OCI-LY1 (cell line): ENCODE measurements around the gene DENND1B.

Source experiments
- H2AFZ ChIP-seq: fragments of 200-600 bp; sonication (generic), shearing (Covaris generic); 2 replicates; pipeline ENCODE4 v1.6.0; 2014; ENCODE audit warnings: antibody characterized with exemption, mild to moderate bottlenecking, low read length
- H3F3A ChIP-seq: fragments of 200-600 bp; sonication (generic), shearing (Covaris generic); 2 replicates; pipeline ENCODE4 v1.6.0; 2014; ENCODE audit warnings: mild to moderate bottlenecking, antibody characterized with exemption, low read length, moderate library complexity; ENCODE audit not compliant: insufficient read depth
- H3K27ac ChIP-seq: fragments of 200-600 bp; sonication (generic); 2 replicates; pipeline ENCODE4 v1.5.1; 2014; ENCODE audit warnings: low read length, mixed run types, mild to moderate bottlenecking, low read depth; ENCODE audit not compliant: poor library complexity, severe bottlenecking
- H3K27me3 ChIP-seq: fragments of 200-600 bp; sonication (generic); 2 replicates; pipeline ENCODE4 v1.6.0; 2014; ENCODE audit warnings: antibody characterized with exemption, mild to moderate bottlenecking, low read length, moderate library complexity; ENCODE audit not compliant: insufficient read depth
- H3K36me3 ChIP-seq: fragments of 200-600 bp; sonication (generic); 2 replicates; pipeline ENCODE4 v1.6.1; 2014; ENCODE audit warnings: mild to moderate bottlenecking, antibody characterized with exemption, low read length, moderate library complexity, mixed read lengths; ENCODE audit not compliant: insufficient read depth
- H3K4me1 ChIP-seq: fragments of 200-600 bp; sonication (generic); 2 replicates; pipeline ENCODE4 v1.5.1; 2014; ENCODE audit warnings: mild to moderate bottlenecking, low read length, moderate library complexity; ENCODE audit not compliant: insufficient read depth, severe bottlenecking
- H3K4me2 ChIP-seq: fragments of 200-600 bp; sonication (generic), shearing (Covaris generic); 2 replicates; pipeline ENCODE4 v1.6.1; 2014; ENCODE audit warnings: low read length
- H3K4me3 ChIP-seq: fragments of 200-600 bp; sonication (generic); 2 replicates; pipeline ENCODE4 v1.5.1; 2014; ENCODE audit warnings: low read length, low read depth, mild to moderate bottlenecking, mixed read lengths; ENCODE audit not compliant: poor library complexity, severe bottlenecking
- H3K79me2 ChIP-seq: fragments of 200-600 bp; shearing (Covaris generic); 2 replicates; pipeline ENCODE4 v1.6.1; 2016; ENCODE audit warnings: mixed run types, low read length, mixed read lengths; ENCODE audit not compliant: insufficient read depth
- H3K9ac ChIP-seq: fragments of 200-600 bp; sonication (generic), shearing (Covaris generic); 2 replicates; pipeline ENCODE4 v1.6.1; 2014; ENCODE audit warnings: mild to moderate bottlenecking, low read length, mixed read lengths
- H3K9me2 ChIP-seq: fragments of 200-600 bp; sonication (generic), shearing (Covaris generic); 2 replicates; pipeline ENCODE4 v1.6.1; 2014; ENCODE audit warnings: low read depth, mild to moderate bottlenecking, low read length, mixed read lengths
- H3K9me3 ChIP-seq: fragments of 200-600 bp; shearing (Covaris generic); 2 replicates; pipeline ENCODE4 v1.6.1; 2014; ENCODE audit warnings: low read length, mixed read lengths
- H4K20me1 ChIP-seq: fragments of 200-600 bp; sonication (generic), shearing (Covaris generic); 2 replicates; pipeline ENCODE4 v1.6.0; 2016; ENCODE audit warnings: mild to moderate bottlenecking, low read length; ENCODE audit not compliant: insufficient read depth
- EZH2 ChIP-seq: fragments of 200-600 bp; sonication (generic), shearing (Covaris generic); IDR thresholded peaks from 2 replicates; pipeline ENCODE4 v1.8.0; 2017; ENCODE audit warnings: borderline replicate concordance, mixed run types, mild to moderate bottlenecking, antibody characterized with exemption, low read length, moderate library complexity, mixed read lengths
- TF ChIP-seq, protein P1 (sequence below): fragments of 200-600 bp; sonication (generic), shearing (Covaris generic); IDR thresholded peaks from 2 replicates; pipeline ENCODE4 v1.5.1; 2017; ENCODE audit warnings: mild to moderate bottlenecking, antibody characterized with exemption, low read length, moderate library complexity, mixed read lengths

The DENND1B gene

DNA sequence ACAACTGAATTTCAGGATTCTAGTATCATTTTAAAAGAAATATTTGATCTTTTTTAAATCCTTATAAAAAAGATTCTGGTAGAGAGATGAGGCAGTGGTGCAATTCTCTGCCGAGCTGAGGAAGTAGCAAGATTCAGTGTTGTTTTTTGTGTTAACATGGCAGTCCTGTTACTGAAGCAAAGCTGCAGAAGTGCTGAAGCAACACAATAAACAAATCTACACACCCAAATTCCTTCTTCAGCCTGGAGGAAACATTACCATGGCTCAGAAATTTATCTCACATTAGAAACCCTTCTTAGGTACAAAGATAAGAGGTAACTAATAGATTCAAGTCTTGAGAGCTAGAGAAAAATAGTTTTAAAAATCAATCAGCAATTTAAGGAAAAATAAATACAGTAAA is 216.0 kb downstream of the DENND1B start:
- TF ChIP-seq, protein P1, sequence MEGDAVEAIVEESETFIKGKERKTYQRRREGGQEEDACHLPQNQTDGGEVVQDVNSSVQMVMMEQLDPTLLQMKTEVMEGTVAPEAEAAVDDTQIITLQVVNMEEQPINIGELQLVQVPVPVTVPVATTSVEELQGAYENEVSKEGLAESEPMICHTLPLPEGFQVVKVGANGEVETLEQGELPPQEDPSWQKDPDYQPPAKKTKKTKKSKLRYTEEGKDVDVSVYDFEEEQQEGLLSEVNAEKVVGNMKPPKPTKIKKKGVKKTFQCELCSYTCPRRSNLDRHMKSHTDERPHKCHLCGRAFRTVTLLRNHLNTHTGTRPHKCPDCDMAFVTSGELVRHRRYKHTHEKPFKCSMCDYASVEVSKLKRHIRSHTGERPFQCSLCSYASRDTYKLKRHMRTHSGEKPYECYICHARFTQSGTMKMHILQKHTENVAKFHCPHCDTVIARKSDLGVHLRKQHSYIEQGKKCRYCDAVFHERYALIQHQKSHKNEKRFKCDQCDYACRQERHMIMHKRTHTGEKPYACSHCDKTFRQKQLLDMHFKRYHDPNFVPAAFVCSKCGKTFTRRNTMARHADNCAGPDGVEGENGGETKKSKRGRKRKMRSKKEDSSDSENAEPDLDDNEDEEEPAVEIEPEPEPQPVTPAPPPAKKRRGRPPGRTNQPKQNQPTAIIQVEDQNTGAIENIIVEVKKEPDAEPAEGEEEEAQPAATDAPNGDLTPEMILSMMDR, result no peak
- no peak for TF ChIP-seq EZH2
- Histone ChIP-seq H3K36me3 (no peaks in the 10 kb centered on the region), H4K20me1 (no peaks in the 10 kb centered on the region), H3K27me3 (no peaks in the 10 kb centered on the region), H2AFZ (no peak overlapping the region), H3K9me3 (no peaks in the 10 kb centered on the region), H3K9me2 (no peaks in the 10 kb centered on the region), H3K4me1 (no peaks in the 10 kb centered on the region), H3K9ac (no peak overlapping the region), H3F3A (no peaks in the 10 kb centered on the region), H3K79me2 (no peaks in the 10 kb centered on the region), H3K27ac (no peak overlapping the region), H3K4me3 (no peak overlapping the region), H3K4me2 (no peak overlapping the region)

GRCh38 chr1:197557302-197557701 is 218.0 kb downstream of the DENND1B start:
- no peaks in the 10 kb centered on the region for H3K36me3 ChIP-seq
- no peaks in the 10 kb centered on the region for H3K4me1 ChIP-seq
- H3K4me3 ChIP-seq, result no peak overlapping the region
- no peaks in the 10 kb centered on the region for H3K9me2 ChIP-seq
- H3F3A ChIP-seq, result no peaks in the 10 kb centered on the region
- TF ChIP-seq, protein P1, result no peak
- no peak for TF ChIP-seq EZH2
- no peaks in the 10 kb centered on the region for H3K9me3 ChIP-seq
- no peak overlapping the region for H3K27ac ChIP-seq
- H3K9ac ChIP-seq, result no peak overlapping the region
- no peaks in the 10 kb centered on the region for H4K20me1 ChIP-seq
- H2AFZ ChIP-seq, result no peak overlapping the region
- no peaks in the 10 kb centered on the region for H3K27me3 ChIP-seq
- no peaks in the 10 kb centered on the region for H3K79me2 ChIP-seq
- no peak overlapping the region for H3K4me2 ChIP-seq

DNA sequence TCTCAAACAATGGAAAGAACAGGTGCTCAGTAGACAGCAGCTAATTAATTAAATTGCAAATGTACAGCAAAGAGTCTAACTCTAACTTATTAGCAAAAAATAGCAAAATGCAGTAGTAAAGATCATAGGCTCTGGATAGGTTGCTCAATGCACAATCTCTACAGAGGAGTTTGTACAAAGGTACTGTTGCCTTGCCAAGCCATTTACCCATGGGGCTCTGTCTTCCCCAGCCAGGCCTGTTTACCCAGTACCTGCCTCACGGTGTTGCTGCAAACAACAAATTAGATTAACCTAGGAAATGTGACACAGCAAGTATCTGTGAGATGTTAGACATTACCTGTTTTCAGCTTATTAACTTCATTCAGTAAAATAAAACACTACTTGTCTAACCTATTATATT is 222.0 kb downstream of the DENND1B start:
- no peaks in the 10 kb centered on the region for H3K4me1 ChIP-seq
- no peak for TF ChIP-seq EZH2
- TF ChIP-seq, protein P1, result no peak
- H3K9ac ChIP-seq, result no peak overlapping the region
- H3K36me3 ChIP-seq, result no peaks in the 10 kb centered on the region
- H3K79me2 ChIP-seq, result no peaks in the 10 kb centered on the region
- no peak overlapping the region for H3K27ac ChIP-seq
- no peaks in the 10 kb centered on the region for H3K9me2 ChIP-seq
- H2AFZ ChIP-seq, result no peak overlapping the region
- no peak overlapping the region for H3K4me2 ChIP-seq
- H3K27me3 ChIP-seq, result no peaks in the 10 kb centered on the region
- no peaks in the 10 kb centered on the region; the same call in 1 of the 2 replicates for H3F3A ChIP-seq
- no peak overlapping the region for H3K4me3 ChIP-seq
- H3K9me3 ChIP-seq, result no peaks in the 10 kb centered on the region
- no peaks in the 10 kb centered on the region for H4K20me1 ChIP-seq
